GM18873 (cell line): ENCODE measurements around the gene POLR2B.
"Not testable (repeated sequence)": the region's sequence is repeated elsewhere in the genome, so short reads cannot be mapped to it uniquely, and the experiment has no call there.

Source experiments
- ATAC-seq: cut with Tn5 transposase; IDR thresholded peaks from one replicate; pipeline ENCODE4 v1.9.1; 2021; ENCODE audit warnings: mild to moderate bottlenecking, moderate library complexity, moderate number of reproducible peaks; ENCODE audit not compliant: unreplicated experiment, low FRiP score

Gene POLR2B

DNA sequence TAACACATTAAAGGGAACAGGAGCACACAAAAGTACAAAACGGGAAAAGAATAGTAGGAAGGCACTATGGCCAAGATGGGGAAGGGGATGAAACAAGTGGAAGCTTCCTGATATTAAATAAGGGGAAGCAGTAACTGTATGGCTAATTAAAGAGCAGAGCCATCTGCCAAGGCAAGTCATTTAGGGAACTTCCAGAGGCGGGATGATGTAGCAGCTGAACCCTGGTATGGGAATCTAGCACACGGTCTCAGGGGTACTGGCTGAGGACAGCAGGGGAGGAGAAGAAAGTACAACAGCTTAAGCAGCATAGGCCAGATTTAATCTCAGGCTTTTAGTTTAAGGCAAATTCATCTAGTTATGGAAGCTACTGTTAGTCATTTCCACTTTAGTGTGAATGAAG is 72.4 kb downstream of the POLR2B start:
- ATAC-seq = no peak

- ATAC-seq = no peak
These were observed 72.8 kb downstream of the POLR2B start for GRCh38 chr4:57051524-57051923.

GRCh38 chr4:57053508-57053907 is 74.8 kb downstream of the POLR2B start:
- no peak for ATAC-seq

GRCh38 chr4:57055886-57056285 is 77.2 kb downstream of the POLR2B start:
- no peak for ATAC-seq

DNA sequence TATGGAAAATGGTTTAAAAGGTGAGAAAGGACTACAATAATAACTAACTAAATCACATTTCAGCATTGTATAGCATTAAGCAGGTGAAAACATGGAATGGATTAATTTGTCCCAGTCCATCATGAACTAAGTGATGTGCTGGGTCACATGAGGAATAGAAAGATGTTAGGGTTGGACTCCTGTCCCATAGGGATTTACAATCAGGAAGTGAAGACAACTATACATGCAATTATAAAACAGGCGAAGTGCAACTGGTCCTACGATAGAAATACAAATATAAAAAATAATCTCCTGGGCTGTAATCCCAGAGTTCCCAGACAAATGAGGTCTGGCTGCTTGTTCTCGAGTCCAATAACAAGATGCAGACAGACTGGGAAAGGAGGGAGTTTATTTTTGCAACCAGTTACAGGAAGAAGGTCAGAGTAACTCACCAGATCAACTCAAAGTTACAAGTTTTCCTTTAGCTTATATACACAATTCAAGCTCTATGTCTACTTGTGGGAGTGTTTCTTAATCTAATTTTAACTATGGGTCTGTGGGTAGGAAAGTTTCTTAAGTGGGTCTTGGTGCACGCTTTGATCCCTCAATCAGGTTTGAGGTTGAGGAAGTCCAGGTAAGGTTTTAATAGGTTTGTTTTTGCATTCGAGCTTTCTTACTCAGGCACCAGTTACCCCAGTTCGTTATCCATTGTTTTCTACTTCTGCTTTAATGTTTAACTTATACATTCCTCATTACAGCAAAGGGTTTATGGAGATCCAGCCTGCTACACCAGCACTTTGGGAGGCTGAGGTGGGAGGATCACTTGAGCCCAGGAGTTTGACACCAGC is 81.4 kb downstream of the POLR2B start:
- ATAC-seq = no peak

DNA sequence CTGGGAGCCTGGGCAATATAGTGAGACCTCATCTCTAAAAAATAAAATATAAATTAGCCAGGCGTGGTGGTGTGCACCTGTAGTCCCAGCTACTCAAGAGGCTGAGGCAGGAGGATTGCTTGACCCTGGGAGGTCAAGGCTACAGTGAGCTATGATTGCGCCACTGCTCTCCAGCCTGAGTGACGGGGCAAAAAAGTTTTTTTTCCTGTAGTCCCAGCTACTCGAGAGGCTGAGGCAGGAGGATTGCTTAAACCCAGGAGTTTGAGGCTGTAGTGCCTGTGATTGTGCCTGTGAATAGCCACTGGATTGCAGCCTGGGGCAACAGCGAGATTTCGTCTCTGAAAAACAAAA is 82.0 kb downstream of the POLR2B start:
- ATAC-seq = not testable (repeated sequence)

DNA sequence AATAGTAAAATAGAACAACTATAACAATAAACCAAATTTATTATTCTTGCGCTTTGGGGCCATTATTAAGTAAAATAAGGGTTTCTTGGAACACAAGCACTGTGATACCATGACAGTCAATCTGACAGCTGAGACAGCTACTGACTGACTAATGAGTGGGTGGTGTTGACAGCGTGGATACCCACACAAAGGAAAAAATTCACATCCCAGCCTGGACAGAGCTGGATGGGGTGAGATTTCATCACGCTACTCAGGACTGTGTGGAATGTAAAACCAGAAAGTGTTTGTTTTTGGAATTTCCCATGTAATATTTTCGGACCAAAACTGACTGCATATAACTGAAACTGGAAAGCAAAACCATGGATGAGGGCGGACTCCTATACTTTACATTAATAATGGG is 82.7 kb downstream of the POLR2B start:
- ATAC-seq = no peak

DNA sequence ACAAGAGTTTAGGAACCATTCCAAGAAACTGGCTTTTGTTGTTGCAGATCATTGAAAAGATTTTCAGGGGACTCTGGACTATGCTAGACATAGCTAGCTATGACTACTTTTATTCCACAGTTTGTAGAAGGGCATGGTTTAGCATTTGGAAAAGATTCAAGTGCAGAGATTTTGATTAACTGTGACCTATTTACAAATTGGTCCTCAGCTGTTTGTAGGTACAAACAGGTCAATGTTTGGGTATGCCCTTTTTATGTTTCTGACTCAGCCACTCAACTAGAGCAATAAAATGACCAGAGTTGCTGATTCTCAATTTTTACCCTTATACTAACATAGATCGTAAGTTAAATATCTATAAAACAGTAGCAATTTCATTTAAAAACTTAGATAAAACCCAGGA is 84.8 kb downstream of the POLR2B start:
- no peak for ATAC-seq

DNA sequence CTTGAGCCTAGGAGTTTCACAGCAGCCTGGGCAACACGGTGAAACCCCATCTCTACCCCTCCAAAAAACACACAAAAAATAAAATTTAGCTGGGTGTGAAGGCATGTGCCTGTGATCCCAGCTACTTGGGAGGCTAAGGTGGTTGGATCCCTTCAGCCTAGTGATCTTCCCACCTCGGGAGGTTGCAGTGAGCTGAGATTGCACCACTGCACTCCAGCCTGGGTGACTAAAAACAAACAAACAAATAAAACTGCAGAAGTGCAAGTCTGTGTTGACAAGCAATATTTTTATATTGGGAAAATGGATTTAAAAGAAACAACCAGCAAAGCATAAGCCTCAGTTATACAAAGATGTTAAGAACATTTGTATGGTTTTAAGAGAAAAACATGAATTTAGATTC is 85.4 kb downstream of the POLR2B start:
- no peak for ATAC-seq

- no peak for ATAC-seq
These were observed 86.4 kb downstream of the POLR2B start for GRCh38 chr4:57064811-57065711.

GRCh38 chr4:57065730-57066482 is 87.2 kb downstream of the POLR2B start:
- no peak for ATAC-seq

- no peak for ATAC-seq
These were observed 89.7 kb downstream of the POLR2B start for GRCh38 chr4:57068237-57068981.

GRCh38 chr4:57070461-57070860 is 91.8 kb downstream of the POLR2B start:
- no peak for ATAC-seq

DNA sequence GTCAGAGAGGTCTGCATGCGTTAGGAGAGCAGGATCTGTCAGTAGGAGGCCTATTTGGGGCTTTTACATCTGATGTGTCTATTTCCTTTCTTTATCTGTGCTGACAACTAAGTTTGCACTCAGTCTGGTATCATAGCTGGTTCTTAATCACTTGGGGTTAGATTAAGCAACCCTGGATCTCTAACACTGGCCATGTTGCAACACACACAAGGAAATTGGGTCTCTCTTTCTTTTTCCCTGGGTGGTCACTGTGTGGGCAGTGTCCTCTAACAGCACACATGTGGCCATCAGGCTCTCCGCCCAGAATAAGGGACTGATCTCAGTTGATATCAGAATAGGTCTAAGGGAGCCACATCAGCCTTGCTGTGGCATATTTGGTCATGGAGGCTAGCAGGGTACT is 92.6 kb downstream of the POLR2B start:
- no peak for ATAC-seq

GRCh38 chr4:57073559-57073958 is 94.9 kb downstream of the POLR2B start:
- ATAC-seq = no peak

DNA sequence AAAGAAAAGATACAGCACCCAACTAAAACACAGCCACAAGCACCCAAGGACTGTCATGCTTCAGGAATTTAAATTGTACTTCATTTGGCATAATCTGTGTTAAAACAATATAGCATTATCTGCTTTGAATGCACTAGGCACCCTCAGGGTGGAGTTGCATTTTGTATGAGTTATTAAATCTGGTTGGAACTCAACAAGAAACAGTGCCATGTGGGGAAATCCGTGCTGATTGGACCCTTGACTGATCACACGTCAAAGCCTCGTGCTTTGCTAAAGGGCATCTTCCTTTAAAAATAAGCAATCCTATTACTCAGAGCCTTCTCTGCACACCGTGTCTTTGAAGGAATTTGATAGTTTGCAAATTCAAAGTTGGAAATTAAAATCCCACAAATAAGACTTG is 96.0 kb downstream of the POLR2B start:
- ATAC-seq = no peak

GRCh38 chr4:57075367-57075766 is 96.7 kb downstream of the POLR2B start:
- no peak for ATAC-seq

GRCh38 chr4:57076646-57077045 is 98.0 kb downstream of the POLR2B start:
- ATAC-seq = no peak

DNA sequence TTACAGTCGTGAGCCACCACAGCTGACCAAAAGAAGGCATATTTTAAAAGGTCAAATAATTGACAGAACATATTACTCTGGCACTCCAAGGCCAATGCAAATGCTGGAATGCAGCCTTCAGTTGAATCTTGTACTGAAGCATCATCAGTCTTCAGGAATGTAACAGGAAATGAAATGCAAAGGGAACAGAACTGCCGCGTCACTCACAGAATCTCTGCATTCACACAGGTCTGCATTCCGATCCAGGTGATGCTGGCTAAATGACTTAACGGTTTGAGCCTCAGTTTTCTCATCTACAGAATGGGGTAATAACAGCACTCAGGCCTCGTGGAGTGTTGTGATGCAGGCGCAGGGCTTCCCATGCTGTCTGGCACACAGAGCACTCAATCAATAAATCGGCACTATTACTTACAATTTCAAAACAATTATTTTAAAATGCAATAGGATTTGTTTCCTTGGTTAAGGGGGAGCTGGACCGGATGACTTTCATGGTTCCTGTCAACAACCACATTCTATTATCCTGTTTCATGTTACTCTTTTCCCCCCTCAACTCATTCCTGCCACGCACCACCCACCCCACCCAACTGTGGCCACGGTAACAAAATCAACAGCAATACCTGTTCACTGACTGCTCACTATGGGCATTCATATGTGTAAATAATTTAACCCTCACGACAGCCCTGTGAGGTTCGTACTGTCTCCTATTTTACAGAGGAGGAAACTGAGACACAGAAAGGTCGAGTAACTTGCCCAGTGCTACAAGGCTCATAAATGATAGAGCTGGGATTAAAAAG is 99.1 kb downstream of the POLR2B start:
- no peak for ATAC-seq
